HPDE6-E6E7 (cell line): Measurements from ENCODE around the gene SPRTN.

ENCODE experiments used
- DNase-seq: peaks from one replicate; pipeline ENCODE4 v3.0.0; 2011; ENCODE audit warnings: missing footprints; ENCODE audit errors: extremely low spot score

The SPRTN gene

GRCh38 chr1:231338270-231339128, at the start of gene SPRTN:
Gene SPRTN, plus strand, starts transcription at chr1:231338293. Its CDS starts 91 bp downstream, at chr1:231338384.
- peak; percentile 86 for DNase-seq

GRCh38 chr1:231295938-231296337, 42.2 kb upstream of the SPRTN start:
- DNase-seq: no peak

- no peak for DNase-seq
Observed at GRCh38 chr1:231301990-231302389, 36.1 kb upstream of the SPRTN start.

- no peak for DNase-seq
Observed at GRCh38 chr1:231310391-231310934, 27.6 kb upstream of the SPRTN start.

- DNase-seq: no peak
Observed at GRCh38 chr1:231311720-231312431, 26.2 kb upstream of the SPRTN start.

GRCh38 chr1:231312432-231312788, 25.7 kb upstream of the SPRTN start:
- DNase-seq: no peak

GRCh38 chr1:231313661-231314060, 24.4 kb upstream of the SPRTN start:
- DNase-seq: no peak

- no peak for DNase-seq
Observed at GRCh38 chr1:231315887-231316286, 22.2 kb upstream of the SPRTN start.

GRCh38 chr1:231317306-231318014, 20.6 kb upstream of the SPRTN start:
- DNase-seq: no peak

- DNase-seq: no peak
Observed at GRCh38 chr1:231318015-231318355, 20.1 kb upstream of the SPRTN start.

- no peak for DNase-seq
Observed at GRCh38 chr1:231318568-231318967, 19.5 kb upstream of the SPRTN start.

- no peak for DNase-seq
Observed at GRCh38 chr1:231319080-231319479, 19.0 kb upstream of the SPRTN start.

GRCh38 chr1:231322880-231323530, 15.1 kb upstream of the SPRTN start:
- no peak for DNase-seq

GRCh38 chr1:231324660-231325059, 13.4 kb upstream of the SPRTN start:
- DNase-seq: no peak

GRCh38 chr1:231326248-231326647, 11.8 kb upstream of the SPRTN start:
- DNase-seq: no peak

- DNase-seq: no peak
Observed at GRCh38 chr1:231327617-231328016, 10.5 kb upstream of the SPRTN start.

- no peak for DNase-seq
Observed at GRCh38 chr1:231329483-231329882, 8.6 kb upstream of the SPRTN start.

GRCh38 chr1:231332761-231333160, 5.3 kb upstream of the SPRTN start:
- DNase-seq: no peak

- no peak for DNase-seq
Observed at GRCh38 chr1:231334079-231334666, 3.9 kb upstream of the SPRTN start.

GRCh38 chr1:231334952-231335351, 3.1 kb upstream of the SPRTN start:
- no peak for DNase-seq
